Endothelial cell of umbilical vein (primary cell): ENCODE measurements around the gene SMC6.

Experiments
- GATA2 ChIP-seq: IDR thresholded peaks from 2 replicates; pipeline ENCODE4 v1.7.0; 2011; ENCODE audit warnings: low read depth, mild to moderate bottlenecking, moderate library complexity, mixed read lengths, low read length; ENCODE audit not compliant: insufficient read length, insufficient read depth
- JUN ChIP-seq: IDR thresholded peaks from 2 replicates; pipeline ENCODE4 v1.6.1; 2011; ENCODE audit warnings: borderline replicate concordance, low read depth; ENCODE audit not compliant: insufficient read length, insufficient read depth
- POLR2A ChIP-seq: IDR thresholded peaks from 2 replicates; pipeline ENCODE4 v1.6.1; 2012; ENCODE audit warnings: low read depth, mild to moderate bottlenecking, control low read depth, low read length
- POLR2AphosphoS5 ChIP-seq: IDR thresholded peaks from 2 replicates; pipeline ENCODE4 v1.6.1; 2012; ENCODE audit warnings: low read depth, mild to moderate bottlenecking, control low read depth, low read length, moderate library complexity; ENCODE audit not compliant: insufficient read depth
- TF ChIP-seq, protein P1 (sequence below), 2 donors: IDR thresholded peaks; 1 replicate in 1 of 2; 2 replicates in 1 of 2; pipeline ENCODE4 v1.5.1; 2011; ENCODE audit warnings: low read length in 2 of 2, mild to moderate bottlenecking in 2 of 2, moderate library complexity in 2 of 2, control low read depth in 1 of 2, inconsistent platforms in 1 of 2, low read depth in 1 of 2; ENCODE audit not compliant: insufficient read depth in 1 of 2; ENCODE audit errors: extremely low read depth in 1 of 2

DNA sequence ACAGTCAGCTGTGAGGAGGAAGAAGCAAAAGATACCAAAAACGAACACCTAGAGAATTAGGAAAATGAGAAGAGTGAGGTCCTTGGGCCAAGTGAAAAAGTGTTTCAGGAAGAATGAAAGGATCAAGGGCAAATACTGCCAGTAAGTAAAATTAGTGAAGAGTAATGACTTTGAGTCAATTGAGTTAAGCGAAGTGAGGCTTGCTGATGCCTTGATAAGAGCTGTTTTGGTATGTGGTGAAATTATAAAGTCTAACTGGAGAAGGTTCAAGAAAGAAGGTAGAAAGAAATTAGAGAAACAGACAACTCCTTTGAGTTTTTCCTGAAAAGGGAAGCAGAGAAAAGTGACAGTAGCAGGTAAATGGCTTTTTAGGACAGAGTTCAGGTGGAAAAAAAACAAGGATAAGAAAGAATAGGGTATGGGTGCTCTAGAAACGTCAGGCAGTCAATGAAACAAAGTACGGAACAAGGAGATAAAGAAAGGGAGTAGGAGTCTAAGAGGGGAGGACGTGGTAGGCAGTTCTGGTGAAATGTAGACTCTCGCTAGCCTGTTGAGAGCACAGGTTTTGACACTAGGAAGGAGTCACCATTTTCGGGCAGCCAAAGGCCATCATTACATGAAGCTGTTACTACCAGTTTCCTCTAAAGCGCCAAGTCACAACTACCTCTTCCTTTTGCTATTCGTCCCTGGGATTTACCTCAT is 42.9 kb downstream of the SMC6 start:
- TF ChIP-seq POLR2A (no peak), POLR2AphosphoS5 (no peak), JUN (no peak), GATA2 (no peak)
- TF ChIP-seq, protein P1, sequence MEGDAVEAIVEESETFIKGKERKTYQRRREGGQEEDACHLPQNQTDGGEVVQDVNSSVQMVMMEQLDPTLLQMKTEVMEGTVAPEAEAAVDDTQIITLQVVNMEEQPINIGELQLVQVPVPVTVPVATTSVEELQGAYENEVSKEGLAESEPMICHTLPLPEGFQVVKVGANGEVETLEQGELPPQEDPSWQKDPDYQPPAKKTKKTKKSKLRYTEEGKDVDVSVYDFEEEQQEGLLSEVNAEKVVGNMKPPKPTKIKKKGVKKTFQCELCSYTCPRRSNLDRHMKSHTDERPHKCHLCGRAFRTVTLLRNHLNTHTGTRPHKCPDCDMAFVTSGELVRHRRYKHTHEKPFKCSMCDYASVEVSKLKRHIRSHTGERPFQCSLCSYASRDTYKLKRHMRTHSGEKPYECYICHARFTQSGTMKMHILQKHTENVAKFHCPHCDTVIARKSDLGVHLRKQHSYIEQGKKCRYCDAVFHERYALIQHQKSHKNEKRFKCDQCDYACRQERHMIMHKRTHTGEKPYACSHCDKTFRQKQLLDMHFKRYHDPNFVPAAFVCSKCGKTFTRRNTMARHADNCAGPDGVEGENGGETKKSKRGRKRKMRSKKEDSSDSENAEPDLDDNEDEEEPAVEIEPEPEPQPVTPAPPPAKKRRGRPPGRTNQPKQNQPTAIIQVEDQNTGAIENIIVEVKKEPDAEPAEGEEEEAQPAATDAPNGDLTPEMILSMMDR (IDR thresholded peaks at IDR 0.05; ENCODE audit: extremely low read depth in 1 of 2, insufficient read depth in 1 of 2, low read depth in 1 of 2, low read length in 2 of 2): no peak
